Endothelial cell of umbilical vein (primary cell): ENCODE measurements around the gene CACNA1E. TPM values are rescaled to one million over a fixed set of nuclear protein-coding genes. Genes with fewer than 3 reads are reported as not detected.

Experiments used
- BruUV-seq: library from RNA; stranded (reverse); fragments of 400-500 nt; replicated peaks from 2 replicates; lab custom pipeline; 2021; lab: Mats Ljungman, UMichigan
- CTCF ChIA-PET: fragments of 300-600, 350-600 bp; sonication (Branson Sonifier 250); formaldehyde crosslinking; loops from one replicate; lab custom pipeline; 2021; ENCODE audit warnings: antibody characterized with exemption, inconsistent platforms; lab: Charles Lee
- POLR2A ChIA-PET: fragments of 300-600, 350-600 bp; sonication (Branson Sonifier 250); formaldehyde crosslinking; loops from one replicate; lab custom pipeline; 2021; ENCODE audit warnings: antibody characterized with exemption, inconsistent platforms; lab: Charles Lee
- DNase-seq: peaks from one replicate; pipeline ENCODE4 v3.0.0-alpha.2; 2011; ENCODE audit warnings: low read depth, low spot score
- FAIRE-seq: peaks from 2 replicates; lab custom pipeline; 2011; peaks lifted over from hg19 to GRCh38; lab: Jason Lieb, UNC
- H2AFZ ChIP-seq: 2 replicates; pipeline ENCODE4 v1.6.0; 2012; ENCODE audit warnings: low read depth, low read length, control low read depth, inconsistent platforms
- H3K27ac ChIP-seq: 2 replicates; pipeline ENCODE4 v1.5.1; 2011; ENCODE audit warnings: low read depth, mild to moderate bottlenecking, control low read depth, low read length, moderate library complexity; ENCODE audit not compliant: insufficient read depth
- H3K27me3 ChIP-seq, 2 experiments: 2 replicates each; pipeline versions ENCODE4 v1.6.0 to v1.6.1; 2011; ENCODE audit warnings: low read length in 2 of 2, mixed read lengths in 1 of 2; ENCODE audit not compliant: control insufficient read depth in 2 of 2, insufficient read depth in 2 of 2
- H3K36me3 ChIP-seq, 2 experiments: 2 replicates in 1 of 2; 3 replicates in 1 of 2; pipeline ENCODE4 v1.5.1; 2011; ENCODE audit warnings: low read length in 2 of 2, mild to moderate bottlenecking in 1 of 2, moderate library complexity in 1 of 2; ENCODE audit not compliant: control insufficient read depth in 2 of 2, insufficient read depth in 2 of 2; ENCODE audit errors: extremely low read depth in 1 of 2
- H3K4me1 ChIP-seq: 3 replicates; pipeline ENCODE4 v1.5.1; 2011; ENCODE audit warnings: mild to moderate bottlenecking, low read length; ENCODE audit not compliant: control insufficient read depth, insufficient read depth; ENCODE audit errors: extremely low read depth
- H3K4me2 ChIP-seq: 2 replicates; pipeline ENCODE4 v1.6.1; 2011; ENCODE audit warnings: low read length, control low read depth, mixed read lengths; ENCODE audit not compliant: insufficient read depth
- H3K4me3 ChIP-seq, 3 experiments: fragments of 200-600 bp in 1 of 3; sonication (generic), shearing (Covaris generic) in 1 of 3; replicated peaks in 1 of 3; 2 replicates each; pipeline ENCODE4 v1.5.1; 2011 to 2016; ENCODE audit warnings: control low read depth in 3 of 3, low read length in 3 of 3, mild to moderate bottlenecking in 2 of 3, inconsistent platforms in 1 of 3, low read depth in 1 of 3, moderate library complexity in 1 of 3; ENCODE audit not compliant: insufficient read depth in 1 of 3
- H3K79me2 ChIP-seq: 2 replicates; pipeline ENCODE4 v1.6.0; 2012; ENCODE audit warnings: low read length, inconsistent platforms; ENCODE audit not compliant: control insufficient read depth, insufficient read depth
- H3K9ac ChIP-seq: replicated peaks from 2 replicates; pipeline ENCODE3; 2011; ENCODE audit warnings: low read length, control low read depth; ENCODE audit not compliant: insufficient read depth; ENCODE audit errors: extremely low read depth
- H3K9me1 ChIP-seq: replicated peaks from 3 replicates; pipeline ENCODE4 v1.6.0; 2011; ENCODE audit warnings: mild to moderate bottlenecking, low read length; ENCODE audit not compliant: control insufficient read depth, insufficient read depth; ENCODE audit errors: extremely low read depth
- H3K9me3 ChIP-seq: replicated peaks from 2 replicates; pipeline ENCODE4 v1.5.1; 2012; ENCODE audit warnings: low read length, inconsistent platforms; ENCODE audit not compliant: control insufficient read depth, insufficient read depth
- H4K20me1 ChIP-seq: replicated peaks from 2 replicates; pipeline ENCODE3; 2011; ENCODE audit warnings: mild to moderate bottlenecking, low read length; ENCODE audit not compliant: control insufficient read depth, insufficient read depth; ENCODE audit errors: extremely low read depth
- FOS ChIP-seq: IDR thresholded peaks from 2 replicates; pipeline ENCODE4 v1.6.1; 2011; ENCODE audit warnings: mild to moderate bottlenecking, low read length, moderate library complexity, borderline replicate concordance; ENCODE audit not compliant: insufficient read depth
- GATA2 ChIP-seq: IDR thresholded peaks from 2 replicates; pipeline ENCODE4 v1.7.0; 2011; ENCODE audit warnings: low read depth, mild to moderate bottlenecking, moderate library complexity, mixed read lengths, low read length; ENCODE audit not compliant: insufficient read length, insufficient read depth
- MAX ChIP-seq: IDR thresholded peaks from 2 replicates; pipeline ENCODE4 v1.6.1; 2011; ENCODE audit not compliant: insufficient read depth, insufficient read length
- MYC ChIP-seq: IDR thresholded peaks from one replicate; pipeline ENCODE4 v1.6.1; 2011; ENCODE audit warnings: mild to moderate bottlenecking, low read depth, low read length
- POLR2A ChIP-seq: IDR thresholded peaks from 2 replicates; pipeline ENCODE4 v1.6.1; 2012; ENCODE audit warnings: low read depth, mild to moderate bottlenecking, control low read depth, low read length
- POLR2AphosphoS5 ChIP-seq: IDR thresholded peaks from 2 replicates; pipeline ENCODE4 v1.6.1; 2012; ENCODE audit warnings: low read depth, mild to moderate bottlenecking, control low read depth, low read length, moderate library complexity; ENCODE audit not compliant: insufficient read depth
- dilution Hi-C: fragments of 300-500 bp; cut with MboI; formaldehyde crosslinking; loops from one replicate; pipeline ENCODE4 v1.15.0; 2019; ENCODE audit warnings: low sequenced_read_pairs; ENCODE audit not compliant: extremely low pct_ligation_motif_present
- intact Hi-C: fragments of 100-400 bp; cut with micrococcal nuclease; formaldehyde crosslinking; loops from one replicate; pipeline ENCODE4 v1.10.0; 2022
- polyA plus RNA-seq, 4 experiments: library from polyadenylated mRNA; depleted of rRNA in 3 of 4; stranded (reverse) in 3 of 4; unstranded in 1 of 4; fragments of >200 nt; gene quantifications; 2 replicates each; pipeline versions ENCODE4 v1.2.1 to v1.2.3, GENCODE V29; 2011 to 2012; ENCODE audit warnings: missing spikeins in 1 of 4
- total RNA-seq: library from RNA; stranded (reverse); gene quantifications from 2 replicates; pipeline ENCODE4 v1.2.3, GENCODE V29; 2021
- TF ChIP-seq, protein P1 (sequence below), 2 donors: IDR thresholded peaks; 1 replicate in 1 of 2; 2 replicates in 1 of 2; pipeline ENCODE4 v1.5.1; 2011; ENCODE audit warnings: low read length in 2 of 2, mild to moderate bottlenecking in 2 of 2, moderate library complexity in 2 of 2, control low read depth in 1 of 2, inconsistent platforms in 1 of 2, low read depth in 1 of 2; ENCODE audit not compliant: insufficient read depth in 1 of 2; ENCODE audit errors: extremely low read depth in 1 of 2

The CACNA1E gene
- total and polyA plus RNA-seq, 2 donors (not counting 3 experiments of a cell fraction or from before 2014, with no cell fraction given) = not detected

- no peak overlapping the region for H3K9ac ChIP-seq
- H3K4me3 ChIP-seq = no peak overlapping the region
- ChIA-PET POLR2A (no interaction called here), CTCF (no interaction called here)
- H3K9me1 ChIP-seq = no peaks in the 10 kb centered on the region
- no peaks in the 10 kb centered on the region for H3K79me2 ChIP-seq
- no peak overlapping the region for H3K4me2 ChIP-seq
- H3K36me3 ChIP-seq = no peaks in the 10 kb centered on the region
- FAIRE-seq (no peak), DNase-seq (no peak)
- H4K20me1 ChIP-seq = no peaks in the 10 kb centered on the region
- TF ChIP-seq FOS (no peak), MYC (no peak), GATA2 (no peak), POLR2AphosphoS5 (no peak), POLR2A (no peak), MAX (no peak)
- TF ChIP-seq, protein P1, sequence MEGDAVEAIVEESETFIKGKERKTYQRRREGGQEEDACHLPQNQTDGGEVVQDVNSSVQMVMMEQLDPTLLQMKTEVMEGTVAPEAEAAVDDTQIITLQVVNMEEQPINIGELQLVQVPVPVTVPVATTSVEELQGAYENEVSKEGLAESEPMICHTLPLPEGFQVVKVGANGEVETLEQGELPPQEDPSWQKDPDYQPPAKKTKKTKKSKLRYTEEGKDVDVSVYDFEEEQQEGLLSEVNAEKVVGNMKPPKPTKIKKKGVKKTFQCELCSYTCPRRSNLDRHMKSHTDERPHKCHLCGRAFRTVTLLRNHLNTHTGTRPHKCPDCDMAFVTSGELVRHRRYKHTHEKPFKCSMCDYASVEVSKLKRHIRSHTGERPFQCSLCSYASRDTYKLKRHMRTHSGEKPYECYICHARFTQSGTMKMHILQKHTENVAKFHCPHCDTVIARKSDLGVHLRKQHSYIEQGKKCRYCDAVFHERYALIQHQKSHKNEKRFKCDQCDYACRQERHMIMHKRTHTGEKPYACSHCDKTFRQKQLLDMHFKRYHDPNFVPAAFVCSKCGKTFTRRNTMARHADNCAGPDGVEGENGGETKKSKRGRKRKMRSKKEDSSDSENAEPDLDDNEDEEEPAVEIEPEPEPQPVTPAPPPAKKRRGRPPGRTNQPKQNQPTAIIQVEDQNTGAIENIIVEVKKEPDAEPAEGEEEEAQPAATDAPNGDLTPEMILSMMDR (IDR thresholded peaks at IDR 0.05; ENCODE audit: extremely low read depth in 1 of 2, insufficient read depth in 1 of 2, low read depth in 1 of 2, low read length in 2 of 2) = no peak
- H3K9me3 ChIP-seq = peaks cover 5% of the 10 kb centered on the region
- H3K27ac ChIP-seq = no peak overlapping the region
- no TSS peak for BruUV-seq
- intact Hi-C loops = no loop called here
- no peak overlapping the region for H2AFZ ChIP-seq
- dilution Hi-C loops = no loop called here
- no peaks in the 10 kb centered on the region for H3K4me1 ChIP-seq
- no peaks in the 10 kb centered on the region for H3K27me3 ChIP-seq
Measured at GRCh38 chr1:181801617-181802016, 318.3 kb downstream of the CACNA1E start.
